Measurements from ENCODE around the gene KCNE4. TPM values are rescaled to one million over a fixed set of nuclear protein-coding genes. Genes with fewer than 3 reads are reported as not detected.

The KCNE4 gene
- polyA plus RNA-seq, 1 of the 3 experiments (the other 2 are of a cell fraction) = 0.20 TPM

DNA sequence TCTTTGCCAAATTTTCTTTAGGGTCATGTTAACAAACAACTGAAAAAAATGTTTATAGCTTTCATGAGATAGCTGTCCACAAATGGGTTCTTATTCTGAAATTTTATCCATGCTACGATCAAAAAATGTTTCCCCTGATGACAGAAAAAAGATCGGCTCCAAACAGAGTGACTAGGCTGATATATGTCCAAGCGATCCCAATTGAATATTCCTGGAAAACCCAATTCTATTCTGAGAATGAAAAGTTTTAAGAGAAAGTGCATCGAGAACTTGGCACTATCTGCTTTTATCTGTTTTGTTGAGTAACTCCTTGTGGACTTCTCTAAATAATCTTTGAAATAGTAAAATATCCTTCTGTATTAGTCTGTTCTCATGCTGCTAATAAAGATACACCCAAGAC, 19.1 kb downstream of the KCNE4 start:
- no peak overlapping the region for H3K4me2 ChIP-seq
- no peak overlapping the region for H3K27ac ChIP-seq (ENCODE audit: low read depth in 2 of 2, low read length in 1 of 2)
- no peak for DNase-seq
- CTCF ChIA-PET = interaction anchor here (0.6 kb wide), 1 partner anchor 1777 kb away, joined by 3 read pairs; no protein-coding TSS in a partner anchor
- H3F3A ChIP-seq (replicated peaks; ENCODE audit: insufficient read depth) = peaks cover 7% of the 10 kb centered on the region
- H3K9ac ChIP-seq = no peak overlapping the region
- TF ChIP-seq YY1 (IDR thresholded peaks at IDR 0.05; ENCODE audit: low read depth) (no peak), GABPA (IDR thresholded peaks at IDR 0.05; ENCODE audit: low read depth) (no peak), SIN3A (IDR thresholded peaks at IDR 0.05; ENCODE audit: borderline replicate concordance, low read depth, low read length) (no peak), ELF1 (IDR thresholded peaks at IDR 0.05) (no peak), TCF12 (IDR thresholded peaks at IDR 0.05) (no peak), IRF3 (IDR thresholded peaks at IDR 0.05; ENCODE audit: low read depth, low read length) (no peak), GATA2 (CRISPR knock-in tag; IDR thresholded peaks at IDR 0.05) (no peak), EP300 (IDR thresholded peaks at IDR 0.05; ENCODE audit: borderline replicate concordance in 1 of 2, low read depth in 1 of 2, low read length in 1 of 2) (no peak), USF2 (IDR thresholded peaks at IDR 0.05; ENCODE audit: borderline replicate concordance, low read depth, low read length) (no peak), FOSL2 (IDR thresholded peaks at IDR 0.05; ENCODE audit: borderline replicate concordance, low read depth) (no peak), RAD21 (IDR thresholded peaks at IDR 0.05; ENCODE audit: low read length) (no peak), MEF2A (IDR thresholded peaks at IDR 0.05; ENCODE audit: borderline replicate concordance, low read depth) (no peak), POLR2AphosphoS5 (IDR thresholded peaks at IDR 0.05; ENCODE audit: low read depth, low read length) (no peak), RCOR1 (IDR thresholded peaks at IDR 0.05; ENCODE audit: low read length) (no peak), RFX5 (IDR thresholded peaks at IDR 0.05; ENCODE audit: low read length) (no peak)
- TF ChIP-seq, protein P1, sequence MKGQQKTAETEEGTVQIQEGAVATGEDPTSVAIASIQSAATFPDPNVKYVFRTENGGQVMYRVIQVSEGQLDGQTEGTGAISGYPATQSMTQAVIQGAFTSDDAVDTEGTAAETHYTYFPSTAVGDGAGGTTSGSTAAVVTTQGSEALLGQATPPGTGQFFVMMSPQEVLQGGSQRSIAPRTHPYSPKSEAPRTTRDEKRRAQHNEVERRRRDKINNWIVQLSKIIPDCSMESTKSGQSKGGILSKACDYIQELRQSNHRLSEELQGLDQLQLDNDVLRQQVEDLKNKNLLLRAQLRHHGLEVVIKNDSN (IDR thresholded peaks at IDR 0.05; ENCODE audit: borderline replicate concordance, low read depth) = no peak
- POLR2A ChIA-PET = no interaction called here
- no peak overlapping the region for H3K4me3 ChIP-seq (ENCODE audit: low read depth in 2 of 2, low read length in 1 of 2)
- no peak overlapping the region for H2AFZ ChIP-seq (ENCODE audit: low read depth)
- no peaks in the 10 kb centered on the region for H3K9me3 ChIP-seq
- no peaks in the 10 kb centered on the region for H3K27me3 ChIP-seq (ENCODE audit: insufficient read depth)
- H3K9me2 ChIP-seq = no peaks in the 10 kb centered on the region
- 85% methylated on average over 4 of the region's 4 CpGs for WGBS (ENCODE audit: low lambda C conversion rate)
- no peaks in the 10 kb centered on the region for H4K20me1 ChIP-seq (ENCODE audit: insufficient read depth)
- no peaks in the 10 kb centered on the region for H3K79me2 ChIP-seq (ENCODE audit: insufficient read depth)
- no peaks in the 10 kb centered on the region for H3K36me3 ChIP-seq (replicated peaks in 1 of 2; ENCODE audit: control insufficient read depth in 1 of 2, insufficient read depth in 2 of 2, low read length in 1 of 2)
- peaks cover 0 to 5% of the 10 kb centered on the region in 2 experiments; a peak in 1 of 4 replicates for H3K4me1 ChIP-seq (ENCODE audit: control insufficient read depth in 1 of 2, insufficient read depth in 2 of 2, low read depth in 1 of 2, low read length in 1 of 2)

DNA sequence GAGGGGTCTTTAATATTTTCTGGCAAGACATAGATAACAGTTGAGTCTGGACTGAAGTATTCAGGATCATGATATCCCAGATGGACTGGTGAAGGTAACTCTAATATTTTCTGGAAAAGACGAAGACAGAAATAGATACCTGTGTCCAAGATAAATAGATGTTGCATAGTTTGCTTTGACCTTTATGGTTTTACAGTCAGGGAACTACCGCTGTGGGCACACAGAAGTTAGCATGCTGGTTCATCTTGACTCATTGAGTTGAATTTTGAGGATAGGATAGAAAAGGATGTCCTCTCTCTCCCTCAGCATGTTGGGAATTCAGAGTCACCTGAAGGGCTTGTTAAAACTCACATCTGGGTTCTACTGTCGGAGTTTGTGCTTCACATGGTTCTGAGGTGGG, 20.8 kb downstream of the KCNE4 start:
- Histone ChIP-seq H3K4me2 (no peak overlapping the region), H3K9me2 (no peaks in the 10 kb centered on the region), H2AFZ (ENCODE audit: low read depth) (no peak overlapping the region), H3K79me2 (ENCODE audit: insufficient read depth) (no peaks in the 10 kb centered on the region), H3K36me3 (replicated peaks in 1 of 2; ENCODE audit: control insufficient read depth in 1 of 2, insufficient read depth in 2 of 2, low read length in 1 of 2) (no peaks in the 10 kb centered on the region), H3K27me3 (ENCODE audit: insufficient read depth) (no peaks in the 10 kb centered on the region), H4K20me1 (ENCODE audit: insufficient read depth) (no peaks in the 10 kb centered on the region), H3K4me1 (ENCODE audit: control insufficient read depth in 1 of 2, insufficient read depth in 2 of 2, low read depth in 1 of 2, low read length in 1 of 2) (0 out of 4 replicates have a peak, but pooled peaks cover 0 to 6% of the 10 kb centered on the region in 2 experiments), H3K9me3 (no peaks in the 10 kb centered on the region), H3F3A (replicated peaks; ENCODE audit: insufficient read depth) (peaks cover 3% of the 10 kb centered on the region), H3K4me3 (ENCODE audit: low read depth in 2 of 2, low read length in 1 of 2) (no peak overlapping the region), H3K27ac (ENCODE audit: low read depth in 2 of 2, low read length in 1 of 2) (peak overlapping the region in 1 of 2 experiments; percentile 50; a peak in 1 of 4 replicates), H3K9ac (no peak overlapping the region)
- DNase-seq = no peak
- WGBS (ENCODE audit: low lambda C conversion rate) = 85% methylated on average over 3 of the region's 3 CpGs
- ChIA-PET CTCF (no interaction called here), POLR2A (no interaction called here)
- TF ChIP-seq FOXM1 (IDR thresholded peaks at IDR 0.05; ENCODE audit: low read depth) (no peak), PBX3 (IDR thresholded peaks at IDR 0.05) (no peak), RCOR1 (IDR thresholded peaks at IDR 0.05; ENCODE audit: low read length) (no peak), GABPA (IDR thresholded peaks at IDR 0.05; ENCODE audit: low read depth) (no peak), GATA2 (CRISPR knock-in tag; IDR thresholded peaks at IDR 0.05) (no peak), POLR2AphosphoS5 (IDR thresholded peaks at IDR 0.05; ENCODE audit: low read depth, low read length) (no peak), TCF12 (IDR thresholded peaks at IDR 0.05) (no peak), SIN3A (IDR thresholded peaks at IDR 0.05; ENCODE audit: borderline replicate concordance, low read depth, low read length) (no peak), MAX (IDR thresholded peaks at IDR 0.05; ENCODE audit: low read depth) (no peak), ZBTB33 (IDR thresholded peaks at IDR 0.05; ENCODE audit: borderline replicate concordance, low read depth) (no peak)
- TF ChIP-seq, protein P1 (IDR thresholded peaks at IDR 0.05; ENCODE audit: borderline replicate concordance, low read depth) = no peak

All from SK-N-SH (cell line).